GM12878 (cell line): ENCODE results near the gene CUTA. TPM values are rescaled to one million over a fixed set of nuclear protein-coding genes. Genes with fewer than 3 reads are reported as not detected.

Experiments
- ATAC-seq: fragments of 200-7000 bp; cut with Tn5 transposase; 3 replicates; pipeline ENCODE4 v1.9.1; 2020; ENCODE audit warnings: mild to moderate bottlenecking, moderate library complexity
- BruUV-seq: library from RNA; stranded (reverse); fragments of 400-500 nt; replicated peaks from 2 replicates; lab custom pipeline; 2021; lab: Mats Ljungman, UMichigan
- CTCF ChIA-PET: fragments of 300-600 bp; sonication (Branson Sonifier 250); formaldehyde crosslinking; extraction: SDS; loops from one replicate; lab custom pipeline; 2021; ENCODE audit warnings: inconsistent platforms; lab: Yijun Ruan, JAX
- POLR2A ChIA-PET: fragments of 350-600 bp; formaldehyde crosslinking; extraction: SDS; loops from one replicate; lab custom pipeline; 2021; ENCODE audit warnings: inconsistent platforms; lab: Charles Lee
- RAD21 ChIA-PET: fragments of 300-600 bp; sonication (Branson Sonifier 250); formaldehyde crosslinking; loops from one replicate; lab custom pipeline; 2023; ENCODE audit warnings: antibody characterized with exemption; ENCODE audit not compliant: unreplicated experiment; lab: Charles Lee
- SMC1A ChIA-PET: fragments of 300-600 bp; sonication (Branson Sonifier 250); formaldehyde crosslinking; loops from one replicate; lab custom pipeline; 2023; ENCODE audit not compliant: unreplicated experiment, uncharacterized antibody; lab: Charles Lee
- DNase-seq: peaks from one replicate; pipeline ENCODE4 v3.0.0-alpha.2; 2011; ENCODE audit warnings: low read depth, low spot score
- FAIRE-seq: peaks from 3 replicates; lab custom pipeline; 2011; peaks lifted over from hg19 to GRCh38; lab: Jason Lieb, UNC
- H2AFZ ChIP-seq: 2 replicates; pipeline ENCODE4 v1.6.0; 2011; ENCODE audit warnings: low read depth, low read length, control low read depth; ENCODE audit not compliant: control insufficient read depth
- H3K27ac ChIP-seq: 2 replicates; pipeline ENCODE4 v1.5.1; 2011; ENCODE audit warnings: control low read depth; ENCODE audit not compliant: control insufficient read depth, insufficient read depth
- H3K27me3 ChIP-seq, 2 experiments: replicated peaks in 1 of 2; 2 replicates each; pipeline versions ENCODE4 v1.6.0 to v1.6.1; 2011; ENCODE audit warnings: low read length in 1 of 2; ENCODE audit not compliant: control insufficient read depth in 2 of 2, insufficient read depth in 2 of 2
- H3K36me3 ChIP-seq, 2 experiments: 2 replicates each; pipeline ENCODE4 v1.5.1; 2011; ENCODE audit warnings: low read length in 1 of 2; ENCODE audit not compliant: control insufficient read depth in 2 of 2, insufficient read depth in 2 of 2
- H3K4me1 ChIP-seq: 2 replicates; pipeline ENCODE4 v1.6.1; 2011; ENCODE audit warnings: mild to moderate bottlenecking, low read length, moderate library complexity, mixed read lengths; ENCODE audit not compliant: control insufficient read depth, insufficient read depth
- H3K4me2 ChIP-seq: 2 replicates; pipeline ENCODE4 v1.6.0; 2011; ENCODE audit warnings: control low read depth; ENCODE audit not compliant: control insufficient read depth, insufficient read depth
- H3K4me3 ChIP-seq: fragments of 200-600 bp; sonication (generic); 2 replicates; pipeline ENCODE4 v1.5.1; 2016
- H3K79me2 ChIP-seq: 2 replicates; pipeline ENCODE4 v1.6.0; 2011; ENCODE audit warnings: low read length; ENCODE audit not compliant: control insufficient read depth, insufficient read depth
- H3K9ac ChIP-seq: 2 replicates; pipeline ENCODE4 v1.8.0; 2011; ENCODE audit warnings: low read length, control low read depth, mixed read lengths; ENCODE audit not compliant: control insufficient read depth, insufficient read depth
- H3K9me3 ChIP-seq: replicated peaks from 3 replicates; pipeline ENCODE4 v1.5.1; 2011; ENCODE audit warnings: mild to moderate bottlenecking, low read length; ENCODE audit not compliant: control insufficient read depth, insufficient read depth
- H4K20me1 ChIP-seq: 2 replicates; pipeline ENCODE4 v1.6.0; 2011; ENCODE audit not compliant: control insufficient read depth, insufficient read depth
- CHD1 ChIP-seq: IDR thresholded peaks from 2 replicates; pipeline ENCODE4 v1.6.1; 2012; ENCODE audit warnings: low read depth, low read length, improper control_type of control experiment
- DPF2 ChIP-seq: fragments of 450-650 bp; IDR thresholded peaks from 2 replicates; pipeline ENCODE4 v1.6.1; 2017; ENCODE audit warnings: mild to moderate bottlenecking
- FOS ChIP-seq: IDR thresholded peaks from 3 replicates; pipeline ENCODE4 v1.6.1; 2011; ENCODE audit warnings: borderline replicate concordance; ENCODE audit not compliant: insufficient read length; ENCODE audit errors: extremely low read depth
- IRF3 ChIP-seq: fragments of 450-650 bp; IDR thresholded peaks from 2 replicates; pipeline ENCODE4 v1.6.1; 2014; ENCODE audit warnings: mild to moderate bottlenecking
- MEF2A ChIP-seq: IDR thresholded peaks from 2 replicates; pipeline ENCODE4 v1.6.1; 2011; ENCODE audit warnings: low read depth, mild to moderate bottlenecking, low read length, moderate library complexity; ENCODE audit not compliant: insufficient read depth
- NBN ChIP-seq: fragments of 450-650 bp; IDR thresholded peaks from 2 replicates; pipeline ENCODE4 v1.6.1; 2016
- NKRF ChIP-seq: fragments of 450-650 bp; conservative IDR thresholded peaks from 2 replicates; pipeline ENCODE4 v1.6.1; 2017; ENCODE audit warnings: mild to moderate bottlenecking, moderate library complexity
- NR2F1 ChIP-seq: fragments of 450-650 bp; conservative IDR thresholded peaks from 2 replicates; pipeline ENCODE4 v1.6.1; 2017; ENCODE audit warnings: mild to moderate bottlenecking
- PAX5 ChIP-seq: IDR thresholded peaks from 2 replicates; pipeline ENCODE4 v1.6.1; 2011; ENCODE audit warnings: low read depth, low read length, borderline replicate concordance
- RB1 ChIP-seq: fragments of 450-650 bp; formaldehyde crosslinking; IDR thresholded peaks from 2 replicates; pipeline ENCODE4 v1.6.1; 2017; ENCODE audit warnings: mild to moderate bottlenecking, borderline replicate concordance
- RELA ChIP-seq: fragments of 450-650 bp; IDR thresholded peaks from 2 replicates; pipeline ENCODE4 v1.8.0; 2014; ENCODE audit warnings: borderline replicate concordance; ENCODE audit not compliant: partially characterized antibody
- RFX5 ChIP-seq: IDR thresholded peaks from 2 replicates; pipeline ENCODE4 v1.6.1; 2011; ENCODE audit warnings: low read depth, low read length, improper control_type of control experiment
- TAF1 ChIP-seq: IDR thresholded peaks from 2 replicates; pipeline ENCODE4 v1.6.1; 2011; ENCODE audit warnings: mild to moderate bottlenecking, low read depth, low read length, borderline replicate concordance
- TCF12 ChIP-seq: IDR thresholded peaks from 2 replicates; pipeline ENCODE4 v1.6.1; 2011; ENCODE audit warnings: low read depth, mild to moderate bottlenecking, low read length
- ZNF384 ChIP-seq: IDR thresholded peaks from 2 replicates; pipeline ENCODE4 v1.6.1; 2012; ENCODE audit warnings: low read depth, mild to moderate bottlenecking, low read length, improper control_type of control experiment, borderline replicate concordance
- WGBS: methylation state at CpG from one replicate; pipeline ENCODE4 v1.1.6; 2016; ENCODE audit warnings: low lambda C conversion rate; ENCODE audit not compliant: insufficient replicate concordance, insufficient coverage; ENCODE audit errors: missing lambda C conversion rate; 5-methylcytosine and 5-hydroxymethylcytosine counted together
- in situ Hi-C: fragments of 300-500 bp; cut with MboI; formaldehyde crosslinking; loops from 9 replicates; pipeline ENCODE4 v1.14.3; 2018; ENCODE audit warnings: mixed read lengths
- intact Hi-C: fragments of 100-400 bp; cut with micrococcal nuclease; formaldehyde crosslinking; loops from one replicate; pipeline ENCODE4 v1.14.2; 2022; ENCODE audit not compliant: unreplicated experiment
- polyA plus RNA-seq, 11 experiments: library from polyadenylated mRNA; depleted of rRNA in 4 of 11; unstranded in 6 of 11; stranded (reverse) in 5 of 11; fragments of >200 nt; fragmentation: Nextera tagmentation in 4 of 11; fragmentation: Illumina TruSeq in 1 of 11; extraction: Ambion mirVana in 4 of 11; extraction: Trizol in 1 of 11; gene quantifications; 1 replicate in 1 of 11; 2 replicates in 10 of 11; pipeline versions ENCODE4 v1.2.1 to v1.2.3, GENCODE V29; 2011 to 2016; ENCODE audit warnings: inconsistent platforms in 2 of 11, missing spikeins in 2 of 11, low read depth in 1 of 11
- total RNA-seq, 4 experiments: library from RNA; depleted of rRNA in 3 of 4; stranded (reverse); fragments of >200 nt in 3 of 4; fragmentation: Illumina TruSeq in 1 of 4; extraction: Trizol in 1 of 4; gene quantifications; 2 replicates each; pipeline versions ENCODE4 v1.2.1 to v1.2.3, GENCODE V29; 2013 to 2021
- TF ChIP-seq, protein P1 (sequence below): fragments of 450-650 bp; IDR thresholded peaks from 2 replicates; pipeline ENCODE4 v1.6.1; 2018; ENCODE audit warnings: borderline replicate concordance, mild to moderate bottlenecking; ENCODE audit not compliant: partially characterized antibody

The CUTA gene
- total and polyA plus RNA-seq, 10 of the 15 experiments (the other 5 are each of a cell fraction or from before 2014, with no cell fraction given), result 102 to 293 (median 189) TPM

DNA sequence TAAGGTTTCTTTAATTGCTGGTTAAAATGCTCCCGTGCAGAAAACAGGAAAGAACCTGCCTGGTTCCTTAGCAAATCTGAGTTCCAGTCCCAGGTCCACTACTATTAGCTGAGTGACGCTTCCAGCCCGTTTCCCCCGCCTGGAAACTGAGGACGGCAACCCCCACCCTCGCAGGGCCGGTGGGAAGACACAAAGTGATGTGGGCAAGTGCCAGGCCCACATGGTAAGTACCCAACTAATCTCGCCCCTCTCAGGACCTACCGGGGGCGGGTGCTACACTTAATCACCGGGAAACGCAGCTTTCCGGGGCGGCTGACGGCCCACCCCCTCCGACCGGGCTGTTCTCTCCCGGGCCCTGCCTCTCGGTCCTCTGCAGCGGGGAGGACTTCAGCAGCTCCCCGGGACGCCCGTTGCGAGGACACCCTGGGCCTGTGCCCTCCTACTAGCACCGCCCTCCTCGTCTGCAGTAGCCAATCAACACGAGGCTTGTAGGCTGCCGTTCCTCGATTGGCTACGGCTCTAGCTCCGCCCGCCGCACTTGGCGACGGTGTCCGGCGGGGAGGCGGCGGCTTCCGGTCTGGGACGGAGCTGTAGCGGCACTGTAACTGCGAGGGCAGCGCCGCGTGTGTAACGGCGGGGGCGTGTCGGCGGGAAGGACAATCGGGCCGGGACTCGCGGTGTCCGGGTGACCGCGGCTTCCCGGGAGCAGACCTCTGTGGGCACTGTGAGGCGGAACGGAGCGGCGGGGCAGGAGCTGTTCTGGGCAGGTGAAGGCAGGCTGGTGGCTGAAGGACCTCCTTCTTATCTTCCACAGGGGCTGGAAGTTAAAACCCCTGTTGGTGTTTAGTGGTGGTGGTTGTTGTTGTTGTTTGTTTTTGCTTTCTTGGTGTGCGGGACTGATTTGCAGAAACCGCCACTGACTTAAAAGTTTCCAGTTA is 36.4 kb upstream of the CUTA start, which contains the start of gene ZBTB9:
Gene ZBTB9, plus strand, starts transcription at position 568 of the 938 bp plus-strand sequence. CDS start 525 bp downstream, outside the sequence.
- Histone ChIP-seq H3K36me3 (no peaks in the 10 kb centered on the region; a peak in 1 of 4 replicates), H3K4me2 (peak within 1 kb of the TSS; percentile 98), H3K27ac (peak within 1 kb of the TSS; percentile 81), H2AFZ (peak within 1 kb of the TSS; percentile 88), H3K27me3 (no peaks in the 10 kb centered on the region), H3K4me3 (peak within 1 kb of the TSS; percentile 86), H3K9ac (peak within 1 kb of the TSS; percentile 96), H4K20me1 (no peaks in the 10 kb centered on the region), H3K79me2 (peaks cover 17% of the 10 kb centered on the region), H3K9me3 (no peaks in the 10 kb centered on the region), H3K4me1 (peaks cover 3% of the 10 kb centered on the region; the same call in 1 of the 2 replicates)
- ChIA-PET SMC1A (interaction anchor here (0.7 to 1.3 kb wide), 10 partner anchors 8 to 131 kb away, joined by 3 to 6 read pairs (median 3); partner anchors contain the start of gene BAK1), POLR2A (interaction anchor here (0.5 to 2.0 kb wide), 13 partner anchors 10 to 631 kb away, joined by 3 to 8 read pairs (median 5); partner anchors contain the start of genes BAK1 and HSD17B8), CTCF (interaction anchor here (0.6 to 1.6 kb wide), 11 partner anchors 9 to 199 kb away, joined by 3 to 8 read pairs (median 4); partner anchors contain the start of gene CUTA), RAD21 (interaction anchor here (0.5 to 2.2 kb wide), 14 partner anchors 8 to 126 kb away, joined by 3 to 15 read pairs (median 4); partner anchors contain the start of genes BAK1 and CUTA)
- BruUV-seq, result TSS peak; percentile 96
- ATAC-seq (peak; percentile 100), FAIRE-seq (peak; percentile 99), DNase-seq (peak; percentile 89)
- in situ Hi-C loops (no loop called here), intact Hi-C loops (loop anchor here (1.0 kb wide), 1 partner anchor 44 kb away; no protein-coding TSS in a partner anchor)
- under 1% methylated on average over 63 of the region's 65 CpGs for WGBS
- TF ChIP-seq PAX5 (0 out of 2 replicates have a peak, but pooled peaks have one; percentile 28), RFX5 (peak; percentile 30; the same call in 1 of the 2 replicates), MEF2A (0 out of 2 replicates have a peak, but pooled peaks have one; percentile 20), DPF2 (no peak), RB1 (peak; percentile 36; the same call in 1 of the 2 replicates), NBN (0 out of 2 replicates have a peak, but pooled peaks have one; percentile 20), TAF1 (peak; percentile 70; the same call in 1 of the 2 replicates), ZNF384 (no peak), NKRF (peak; percentile 95), TCF12 (0 out of 2 replicates have a peak, but pooled peaks have one; percentile 25), NR2F1 (peak; percentile 35; the same call in 1 of the 2 replicates), FOS (peak; percentile 73), IRF3 (peak; percentile 79), CHD1 (no peak), RELA (peak; percentile 16)
- TF ChIP-seq, protein P1, sequence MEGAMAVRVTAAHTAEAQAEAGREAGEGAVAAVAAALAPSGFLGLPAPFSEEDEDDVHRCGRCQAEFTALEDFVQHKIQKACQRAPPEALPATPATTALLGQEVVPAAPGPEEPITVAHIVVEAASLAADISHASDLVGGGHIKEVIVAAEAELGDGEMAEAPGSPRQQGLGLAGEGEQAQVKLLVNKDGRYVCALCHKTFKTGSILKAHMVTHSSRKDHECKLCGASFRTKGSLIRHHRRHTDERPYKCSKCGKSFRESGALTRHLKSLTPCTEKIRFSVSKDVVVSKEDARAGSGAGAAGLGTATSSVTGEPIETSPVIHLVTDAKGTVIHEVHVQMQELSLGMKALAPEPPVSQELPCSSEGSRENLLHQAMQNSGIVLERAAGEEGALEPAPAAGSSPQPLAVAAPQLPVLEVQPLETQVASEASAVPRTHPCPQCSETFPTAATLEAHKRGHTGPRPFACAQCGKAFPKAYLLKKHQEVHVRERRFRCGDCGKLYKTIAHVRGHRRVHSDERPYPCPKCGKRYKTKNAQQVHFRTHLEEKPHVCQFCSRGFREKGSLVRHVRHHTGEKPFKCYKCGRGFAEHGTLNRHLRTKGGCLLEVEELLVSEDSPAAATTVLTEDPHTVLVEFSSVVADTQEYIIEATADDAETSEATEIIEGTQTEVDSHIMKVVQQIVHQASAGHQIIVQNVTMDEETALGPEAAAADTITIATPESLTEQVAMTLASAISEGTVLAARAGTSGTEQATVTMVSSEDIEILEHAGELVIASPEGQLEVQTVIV, result peak; percentile 52
